H9 (cell line): ENCODE results near the gene IGF2BP2. TPM values are rescaled to one million over a fixed set of nuclear protein-coding genes. Genes with fewer than 3 reads are reported as not detected.

Source experiments
- DNase-seq: peaks from one replicate; pipeline ENCODE4 v3.0.0-alpha.2; 2017
- H2AFZ ChIP-seq: one replicate; pipeline ENCODE4 v1.6.1; 2013; ENCODE audit warnings: mild to moderate bottlenecking, low read length, control low read depth, moderate library complexity
- H2AK5ac ChIP-seq: 2 replicates; pipeline ENCODE4 v1.6.1; 2013; ENCODE audit warnings: low read length, control low read depth, mixed read lengths; ENCODE audit not compliant: insufficient read length
- H2BK120ac ChIP-seq: one replicate; pipeline ENCODE4 v1.6.1; 2013; ENCODE audit warnings: low read depth, mild to moderate bottlenecking, low read length, control low read depth, inconsistent platforms; ENCODE audit not compliant: poor library complexity, severe bottlenecking
- H2BK12ac ChIP-seq: 2 replicates; pipeline ENCODE4 v1.6.1; 2013; ENCODE audit warnings: low read length, control low read depth, mixed read lengths, low read depth; ENCODE audit not compliant: insufficient read length
- H2BK15ac ChIP-seq: 2 replicates; pipeline ENCODE4 v1.6.1; 2013; ENCODE audit warnings: low read depth, low read length, control low read depth
- H2BK20ac ChIP-seq: one replicate; pipeline ENCODE4 v1.6.1; 2013; ENCODE audit warnings: low read depth, mild to moderate bottlenecking, low read length, control low read depth, inconsistent platforms; ENCODE audit not compliant: poor library complexity, severe bottlenecking
- H2BK5ac ChIP-seq: 2 replicates; pipeline ENCODE4 v1.6.1; 2013; ENCODE audit warnings: low read length, control low read depth, mixed read lengths; ENCODE audit not compliant: insufficient read length
- H3K14ac ChIP-seq: 2 replicates; pipeline ENCODE4 v1.6.1; 2013; ENCODE audit warnings: low read length, control low read depth; ENCODE audit not compliant: insufficient read depth
- H3K18ac ChIP-seq: 2 replicates; pipeline ENCODE4 v1.6.1; 2013; ENCODE audit warnings: low read depth, mild to moderate bottlenecking, mixed read lengths, low read length, control low read depth; ENCODE audit not compliant: insufficient read length
- H3K23ac ChIP-seq: 2 replicates; pipeline ENCODE4 v1.6.1; 2013; ENCODE audit warnings: low read length, control low read depth, mixed read lengths, low read depth; ENCODE audit not compliant: insufficient read length
- H3K23me2 ChIP-seq: 2 replicates; pipeline ENCODE4 v1.6.1; 2013; ENCODE audit warnings: low read depth, mild to moderate bottlenecking, mixed read lengths, low read length, control low read depth; ENCODE audit not compliant: insufficient read length, poor library complexity, severe bottlenecking
- H3K27ac ChIP-seq: 2 replicates; pipeline ENCODE4 v1.5.1; 2013; ENCODE audit warnings: low read length, control low read depth, mixed read lengths, low read depth; ENCODE audit not compliant: insufficient read length
- H3K27me3 ChIP-seq: 2 replicates; pipeline ENCODE4 v1.6.1; 2013; ENCODE audit warnings: low read length, control low read depth, inconsistent platforms; ENCODE audit not compliant: insufficient read depth
- H3K4ac ChIP-seq: 2 replicates; pipeline ENCODE4 v1.6.1; 2013; ENCODE audit warnings: low read depth, mild to moderate bottlenecking, control low read depth, inconsistent platforms, low read length, moderate library complexity
- H3K4me1 ChIP-seq: 2 replicates; pipeline ENCODE4 v1.6.1; 2013; ENCODE audit warnings: low read length, control low read depth, inconsistent platforms; ENCODE audit not compliant: insufficient read depth
- H3K4me2 ChIP-seq: 2 replicates; pipeline ENCODE4 v1.6.1; 2013; ENCODE audit warnings: low read length, control low read depth, mixed read lengths; ENCODE audit not compliant: insufficient read length, insufficient read depth
- H3K56ac ChIP-seq: 2 replicates; pipeline ENCODE4 v1.6.1; 2013; ENCODE audit warnings: low read depth, mild to moderate bottlenecking, mixed read lengths, low read length, control low read depth; ENCODE audit not compliant: insufficient read length
- H3K79me1 ChIP-seq: 2 replicates; pipeline ENCODE4 v1.6.1; 2013; ENCODE audit warnings: low read depth, mild to moderate bottlenecking, moderate library complexity, low read length, control low read depth, inconsistent platforms; ENCODE audit not compliant: insufficient read depth, poor library complexity, severe bottlenecking
- H3K79me2 ChIP-seq: 2 replicates; pipeline ENCODE4 v1.6.1; 2013; ENCODE audit warnings: low read length, control low read depth, inconsistent platforms; ENCODE audit not compliant: insufficient read depth
- H3K9ac ChIP-seq: 2 replicates; pipeline ENCODE4 v1.6.1; 2013; ENCODE audit warnings: low read length, control low read depth, mixed read lengths; ENCODE audit not compliant: insufficient read length; ENCODE audit errors: extremely low read depth
- H3K9me3 ChIP-seq: one replicate; pipeline ENCODE4 v1.6.1; 2013; ENCODE audit warnings: low read depth, low read length, inconsistent platforms; ENCODE audit not compliant: control insufficient read depth
- H3T11ph ChIP-seq: one replicate; pipeline ENCODE4 v1.6.1; 2013; ENCODE audit warnings: mild to moderate bottlenecking, low read length, control low read depth, inconsistent platforms
- H4K20me1 ChIP-seq: one replicate; pipeline ENCODE4 v1.6.1; 2013; ENCODE audit not compliant: control insufficient read depth, insufficient read length, insufficient read depth
- H4K5ac ChIP-seq: 2 replicates; pipeline ENCODE4 v1.6.1; 2013; ENCODE audit warnings: low read depth, mild to moderate bottlenecking, mixed read lengths, low read length, control low read depth; ENCODE audit not compliant: insufficient read length
- H4K8ac ChIP-seq: replicated peaks from 2 replicates; pipeline ENCODE4 v1.6.1; 2013; ENCODE audit warnings: low read length, control low read depth, mixed read lengths, low read depth; ENCODE audit not compliant: insufficient read length
- H4K91ac ChIP-seq: 2 replicates; pipeline ENCODE4 v1.6.1; 2013; ENCODE audit warnings: low read depth, mild to moderate bottlenecking, moderate library complexity, mixed read lengths, low read length, control low read depth; ENCODE audit not compliant: insufficient read length
- H3K27ac Mint-ChIP-seq, 3 experiments: 2 replicates in 2 of 3; 3 replicates in 1 of 3; pipeline ENCODE4 v1.8.0; 2020 to 2021; ENCODE audit warnings: mixed read lengths in 3 of 3, mild to moderate bottlenecking in 1 of 3, moderate library complexity in 1 of 3
- H3K27me3 Mint-ChIP-seq: 2 replicates; pipeline ENCODE4 v1.8.0; 2021; ENCODE audit warnings: low read depth, mild to moderate bottlenecking, moderate library complexity, mixed read lengths
- H3K36me3 Mint-ChIP-seq, 3 experiments: 2 replicates in 2 of 3; 3 replicates in 1 of 3; pipeline ENCODE4 v1.8.0; 2020 to 2021; ENCODE audit warnings: low read depth in 3 of 3, mixed read lengths in 3 of 3; ENCODE audit not compliant: insufficient read depth in 1 of 3
- H3K4me1 Mint-ChIP-seq, 2 experiments: 2 replicates each; pipeline ENCODE4 v1.8.0; 2020; ENCODE audit warnings: mixed read lengths in 2 of 2
- H3K4me3 Mint-ChIP-seq, 2 experiments: 2 replicates in 1 of 2; 3 replicates in 1 of 2; pipeline ENCODE4 v1.8.0; 2020 to 2021; ENCODE audit warnings: mild to moderate bottlenecking in 2 of 2, mixed read lengths in 2 of 2, moderate library complexity in 1 of 2
- H3K9me3 Mint-ChIP-seq, 2 experiments: 2 replicates in 1 of 2; 3 replicates in 1 of 2; pipeline ENCODE4 v1.8.0; 2020; ENCODE audit warnings: mild to moderate bottlenecking in 2 of 2, mixed read lengths in 2 of 2, moderate library complexity in 1 of 2
- CTCF ChIP-seq: fragments of 200-600 bp; sonication (generic); conservative IDR thresholded peaks from 3 replicates; pipeline ENCODE4 v1.8.0; 2021; ENCODE audit warnings: antibody characterized with exemption, mild to moderate bottlenecking
- WGBS: extraction: QIAGEN DNeasy Blood & Tissue Kit; methylation state at CpG from one replicate; pipeline ENCODE4 v1.1.7; 2013; ENCODE audit warnings: missing lambda C conversion rate, low lambda C conversion rate, mixed read lengths; ENCODE audit not compliant: insufficient read length; ENCODE audit errors: extremely low coverage; 5-methylcytosine and 5-hydroxymethylcytosine counted together
- total RNA-seq: library from RNA; stranded (reverse); gene quantifications from 2 replicates; pipeline ENCODE4 v1.2.1, GENCODE V29; 2021

The IGF2BP2 gene
- total RNA-seq, 1 experiment from 2014 or later, result 130 TPM

- Mint-ChIP-seq H3K27ac (peak overlapping the region in 1 of 3 experiments; percentile 75; a peak in 2 of 7 replicates), H3K4me3 (no peak overlapping the region), H3K4me1 (peaks cover 64 to 68% of the 10 kb centered on the region in 2 experiments), H3K36me3 (peaks cover 0 to 2% (median 0%) of the 10 kb centered on the region in 3 experiments; a peak in 1 of 7 replicates), H3K9me3 (no peaks in the 10 kb centered on the region), H3K27me3 (no peaks in the 10 kb centered on the region)
- Histone ChIP-seq H3K27ac (no peak overlapping the region), H3T11ph (no peak overlapping the region), H2AK5ac (no peak overlapping the region), H4K20me1 (no peaks in the 10 kb centered on the region), H2BK120ac (no peak overlapping the region), H3K4me1 (peaks cover 33% of the 10 kb centered on the region; the same call in 1 of the 2 replicates), H2BK20ac (no peak overlapping the region), H2BK5ac (no peak overlapping the region), H4K91ac (no peak overlapping the region), H3K23me2 (no peaks in the 10 kb centered on the region), H3K56ac (no peak overlapping the region), H3K9ac (no peak overlapping the region), H4K8ac (no peak overlapping the region), H3K79me1 (no peaks in the 10 kb centered on the region), H2AFZ (no peak overlapping the region), H2BK15ac (no peak overlapping the region), H4K5ac (no peak overlapping the region), H3K4me2 (no peak overlapping the region), H3K4ac (no peak overlapping the region), H2BK12ac (no peak overlapping the region), H3K79me2 (peaks cover 14% of the 10 kb centered on the region; the same call in 1 of the 2 replicates), H3K18ac (no peak overlapping the region), H3K14ac (no peak overlapping the region), H3K23ac (no peak overlapping the region), H3K27me3 (no peaks in the 10 kb centered on the region), H3K9me3 (no peaks in the 10 kb centered on the region)
- no peak for TF ChIP-seq CTCF
- no peak for DNase-seq
- WGBS, result no CpG with 5 or more reads among the region's 10 CpGs
Measured at GRCh38 chr3:185728630-185729336, 96.1 kb downstream of the IGF2BP2 start.
